HEK293 (cell line): Measurements from ENCODE around the gene ARID3A.

ENCODE experiments used
- CTCF ChIA-PET: fragments of 350-600 bp; formaldehyde crosslinking; extraction: SDS; loops from one replicate; lab custom pipeline; 2021; ENCODE audit warnings: antibody characterized with exemption; lab: Yijun Ruan, JAX
- POLR2A ChIA-PET: fragments of 300-600 bp; formaldehyde crosslinking; extraction: SDS; loops from one replicate; lab custom pipeline; 2020; ENCODE audit warnings: antibody characterized with exemption, inconsistent platforms; lab: Yijun Ruan, JAX
- H3K27ac ChIP-seq: fragments of 200-500 bp; sonication (Bioruptor generic); 2 replicates; pipeline ENCODE4 v1.5.1; 2014; ENCODE audit warnings: low read depth, low read length, control low read depth, inconsistent platforms; ENCODE audit errors: extremely low read depth
- H3K36me3 ChIP-seq, 2 experiments: fragments of 200-500 bp in 1 of 2; sonication (Bioruptor generic) in 1 of 2; 1 replicate in 1 of 2; 2 replicates in 1 of 2; pipeline ENCODE4 v1.5.1; 2014 to 2017; ENCODE audit warnings: inconsistent platforms in 2 of 2, low read length in 2 of 2; ENCODE audit not compliant: control insufficient read depth in 2 of 2, insufficient read depth in 1 of 2
- H3K4me1 ChIP-seq: fragments of 200-500 bp; sonication (Bioruptor generic); 2 replicates; pipeline ENCODE4 v1.5.1; 2014; ENCODE audit warnings: mild to moderate bottlenecking, low read length, inconsistent platforms; ENCODE audit not compliant: control insufficient read depth, insufficient read depth
- H3K4me3 ChIP-seq: 2 replicates; pipeline ENCODE4 v1.5.1; 2011; ENCODE audit warnings: low read depth, mild to moderate bottlenecking, control low read depth, low read length, moderate library complexity
- H3K9me3 ChIP-seq: fragments of 200-500 bp; sonication (Bioruptor generic); 2 replicates; pipeline ENCODE4 v1.5.1; 2014; ENCODE audit warnings: low read depth, low read length, inconsistent platforms; ENCODE audit not compliant: control insufficient read depth, insufficient read depth
- FEZF1 ChIP-seq: fragments of 450-650 bp; formaldehyde crosslinking; IDR thresholded peaks from 2 replicates; pipeline ENCODE4 v1.5.1; 2016; ENCODE audit warnings: missing biosample characterization, missing genetic modification characterization
- GLI4 ChIP-seq: fragments of 450-650 bp; formaldehyde crosslinking; IDR thresholded peaks from 2 replicates; pipeline ENCODE4 v1.5.1; 2016; ENCODE audit warnings: missing biosample characterization, missing genetic modification characterization
- KLF7 ChIP-seq: fragments of 450-650 bp; formaldehyde crosslinking; IDR thresholded peaks from 2 replicates; pipeline ENCODE4 v1.5.1; 2016; ENCODE audit warnings: missing biosample characterization, missing genetic modification characterization, borderline replicate concordance
- MZF1 ChIP-seq: fragments of 450-650 bp; formaldehyde crosslinking; IDR thresholded peaks from 2 replicates; pipeline ENCODE4 v1.5.1; 2017; ENCODE audit warnings: missing biosample characterization, missing genetic modification characterization, borderline replicate concordance
- SP2 ChIP-seq: fragments of 450-650 bp; formaldehyde crosslinking; IDR thresholded peaks from 2 replicates; pipeline ENCODE4 v1.5.1; 2016; ENCODE audit warnings: missing biosample characterization, missing genetic modification characterization
- YY1 ChIP-seq: fragments of 450-650 bp; formaldehyde crosslinking; IDR thresholded peaks from 2 replicates; pipeline ENCODE4 v1.5.1; 2018; ENCODE audit warnings: missing biosample characterization, missing genetic modification characterization
- ZBTB8A ChIP-seq: fragments of 450-650 bp; formaldehyde crosslinking; IDR thresholded peaks from 2 replicates; pipeline ENCODE4 v1.5.1; 2016; ENCODE audit warnings: missing biosample characterization, missing genetic modification characterization
- ZIC2 ChIP-seq: fragments of 450-650 bp; formaldehyde crosslinking; IDR thresholded peaks from 2 replicates; pipeline ENCODE4 v1.5.1; 2016; ENCODE audit warnings: missing biosample characterization, missing genetic modification characterization
- ZNF335 ChIP-seq: fragments of 450-650 bp; formaldehyde crosslinking; conservative IDR thresholded peaks from 2 replicates; pipeline ENCODE4 v1.5.1; 2016; ENCODE audit warnings: missing biosample characterization, missing genetic modification characterization
- ZNF433 ChIP-seq: fragments of 450-650 bp; formaldehyde crosslinking; IDR thresholded peaks from 2 replicates; pipeline ENCODE4 v1.5.1; 2016; ENCODE audit warnings: missing biosample characterization, missing genetic modification characterization, low read depth
- ZNF48 ChIP-seq: fragments of 450-650 bp; formaldehyde crosslinking; IDR thresholded peaks from 2 replicates; pipeline ENCODE4 v1.5.1; 2016; ENCODE audit warnings: missing biosample characterization, missing genetic modification characterization
- ZNF561 ChIP-seq: fragments of 450-650 bp; IDR thresholded peaks from 2 replicates; pipeline ENCODE4 v1.5.1; 2018; ENCODE audit warnings: missing biosample characterization, missing genetic modification characterization, borderline replicate concordance
- ZNF585B ChIP-seq: fragments of 450-650 bp; formaldehyde crosslinking; IDR thresholded peaks from 2 replicates; pipeline ENCODE4 v1.5.1; 2016; ENCODE audit warnings: missing biosample characterization, missing genetic modification characterization
- ZNF626 ChIP-seq: fragments of 450-650 bp; sonication (Bioruptor Pico); formaldehyde crosslinking; IDR thresholded peaks from 2 replicates; pipeline ENCODE4 v1.5.1; 2018; ENCODE audit warnings: missing biosample characterization, missing genetic modification characterization, inconsistent platforms
- ZNF629 ChIP-seq: fragments of 450-650 bp; formaldehyde crosslinking; IDR thresholded peaks from 2 replicates; pipeline ENCODE4 v1.5.1; 2017; ENCODE audit warnings: missing biosample characterization, missing genetic modification characterization
- ZNF658 ChIP-seq: fragments of 450-650 bp; formaldehyde crosslinking; IDR thresholded peaks from 2 replicates; pipeline ENCODE4; 2016; ENCODE audit warnings: missing biosample characterization, missing genetic modification characterization
- TF ChIP-seq, protein P1 (sequence below): fragments of 450-650 bp; formaldehyde crosslinking; IDR thresholded peaks from 2 replicates; pipeline ENCODE4 v1.5.1; 2016; ENCODE audit warnings: missing biosample characterization, missing genetic modification characterization
- TF ChIP-seq, protein P2 (sequence below): fragments of 450-650 bp; formaldehyde crosslinking; optimal IDR thresholded peaks from 2 replicates; pipeline ENCODE3; 2016; ENCODE audit warnings: missing biosample characterization, mild to moderate bottlenecking, missing genetic modification characterization
- TF ChIP-seq, protein P3 (sequence below): fragments of 450-650 bp; formaldehyde crosslinking; IDR thresholded peaks from 2 replicates; pipeline ENCODE4 v1.5.1; 2016; ENCODE audit warnings: missing biosample characterization, missing genetic modification characterization
- TF ChIP-seq, protein P4 (sequence below): fragments of 450-650 bp; formaldehyde crosslinking; IDR thresholded peaks from 2 replicates; pipeline ENCODE4 v1.5.0; 2017; ENCODE audit warnings: missing biosample characterization, missing genetic modification characterization, borderline replicate concordance
- TF ChIP-seq, protein P5 (sequence below): fragments of 450-650 bp; formaldehyde crosslinking; IDR thresholded peaks from 2 replicates; pipeline ENCODE4 v1.5.1; 2016; ENCODE audit warnings: missing biosample characterization, missing genetic modification characterization

The ARID3A gene

GRCh38 chr19:912181-913079 is 13.4 kb upstream of the ARID3A start (continued):
- TF ChIP-seq, protein P1, sequence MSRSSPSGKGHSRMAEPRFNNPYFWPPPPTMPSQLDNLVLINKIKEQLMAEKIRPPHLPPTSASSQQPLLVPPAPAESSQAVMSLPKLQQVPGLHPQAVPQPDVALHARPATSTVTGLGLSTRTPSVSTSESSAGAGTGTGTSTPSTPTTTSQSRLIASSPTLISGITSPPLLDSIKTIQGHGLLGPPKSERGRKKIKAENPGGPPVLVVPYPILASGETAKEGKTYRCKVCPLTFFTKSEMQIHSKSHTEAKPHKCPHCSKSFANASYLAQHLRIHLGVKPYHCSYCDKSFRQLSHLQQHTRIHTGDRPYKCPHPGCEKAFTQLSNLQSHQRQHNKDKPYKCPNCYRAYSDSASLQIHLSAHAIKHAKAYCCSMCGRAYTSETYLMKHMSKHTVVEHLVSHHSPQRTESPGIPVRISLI (tag by site-specific recombination) = no peak
- TF ChIP-seq SP2 = peak; percentile 60

DNA sequence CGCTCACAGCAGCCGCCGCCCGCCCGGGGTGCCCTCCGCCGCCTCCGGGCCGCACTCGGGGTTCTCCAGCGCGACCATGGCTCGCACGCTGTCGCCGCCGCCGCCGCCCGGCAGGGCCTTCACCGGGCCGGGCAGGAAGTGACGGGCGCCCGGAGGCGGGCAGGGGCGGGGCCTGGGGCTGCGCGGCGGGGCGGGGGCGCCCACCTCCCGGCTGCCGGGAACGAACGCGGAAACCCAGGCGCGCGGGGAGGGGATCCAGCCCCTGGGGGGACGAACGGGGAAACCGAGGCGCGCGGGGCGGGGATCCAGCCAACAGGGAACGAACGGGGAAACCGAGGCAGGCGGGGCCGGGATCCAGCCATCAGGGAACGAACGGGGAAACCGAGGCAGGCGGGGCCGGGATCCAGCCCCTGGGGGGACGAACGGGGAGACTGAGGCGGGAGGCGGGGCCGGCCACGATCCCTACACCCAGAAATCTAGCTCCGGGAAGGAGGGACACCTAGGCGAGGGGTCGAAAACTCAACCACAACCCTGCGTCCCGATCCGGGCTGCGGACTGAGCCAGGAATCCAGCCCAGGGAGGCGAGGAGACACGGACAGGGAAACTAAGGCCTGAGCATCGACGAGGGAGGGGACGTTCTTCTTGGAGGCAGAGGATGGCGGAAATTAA is 12.6 kb upstream of the ARID3A start, which contains the start of gene R3HDM4:
Gene R3HDM4, minus strand, starts transcription at position 140 of the 669 bp plus-strand sequence. Its CDS starts 62 bp downstream, at position 78.
- Histone ChIP-seq H3K27ac (no peak within 1 kb of the TSS; the same call in 1 of the 2 replicates), H3K4me1 (peaks cover 2% of the 10 kb centered on the region; the same call in 1 of the 2 replicates), H3K9me3 (no peaks in the 10 kb centered on the region), H3K4me3 (peak within 1 kb of the TSS; percentile 76), H3K36me3 (no peaks in the 10 kb centered on the region; a peak in 1 of 3 replicates)
- ChIA-PET CTCF (interaction anchor here (0.6 kb wide), 1 partner anchor 331 kb away, joined by 4 read pairs; no protein-coding TSS in a partner anchor), POLR2A (no interaction called here)
- 0 out of 2 replicates have a peak, but pooled peaks have one; percentile 10 for TF ChIP-seq SP2
- TF ChIP-seq, protein P2, sequence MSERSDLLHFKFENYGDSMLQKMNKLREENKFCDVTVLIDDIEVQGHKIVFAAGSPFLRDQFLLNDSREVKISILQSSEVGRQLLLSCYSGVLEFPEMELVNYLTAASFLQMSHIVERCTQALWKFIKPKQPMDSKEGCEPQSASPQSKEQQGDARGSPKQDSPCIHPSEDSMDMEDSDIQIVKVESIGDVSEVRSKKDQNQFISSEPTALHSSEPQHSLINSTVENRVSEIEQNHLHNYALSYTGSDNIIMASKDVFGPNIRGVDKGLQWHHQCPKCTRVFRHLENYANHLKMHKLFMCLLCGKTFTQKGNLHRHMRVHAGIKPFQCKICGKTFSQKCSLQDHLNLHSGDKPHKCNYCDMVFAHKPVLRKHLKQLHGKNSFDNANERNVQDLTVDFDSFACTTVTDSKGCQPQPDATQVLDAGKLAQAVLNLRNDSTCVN = peak; percentile 50
- TF ChIP-seq ZNF626 (tag by site-specific recombination) = no peak
- no peak for TF ChIP-seq ZNF658 (tag by site-specific recombination)
- TF ChIP-seq GLI4 (tag by site-specific recombination) = no peak
- no peak for TF ChIP-seq ZIC2 (tag by site-specific recombination)
- TF ChIP-seq ZBTB8A (tag by site-specific recombination) = no peak
- no peak for TF ChIP-seq ZNF585B (tag by site-specific recombination)
- TF ChIP-seq ZNF433 = no peak

GRCh38 chr19:916645-917322 is 9.1 kb upstream of the ARID3A start:
- Histone ChIP-seq H3K9me3 (no peaks in the 10 kb centered on the region), H3K4me1 (peaks cover 2% of the 10 kb centered on the region; the same call in 1 of the 2 replicates), H3K27ac (no peak overlapping the region), H3K4me3 (peak overlapping the region; percentile 16), H3K36me3 (no peaks in the 10 kb centered on the region)
- POLR2A ChIA-PET = no interaction called here
- CTCF ChIA-PET = interaction anchor here (0.6 to 1.4 kb wide), 7 partner anchors 53 to 441 kb away, joined by 3 to 4 read pairs (median 4); partner anchors contain the start of gene WDR18
- TF ChIP-seq ZNF561 (tag by site-specific recombination) (no peak), ZNF629 (tag by site-specific recombination) (no peak), ZNF335 (tag by site-specific recombination) (peak; percentile 39; the same call in 1 of the 2 replicates), MZF1 (tag by site-specific recombination) (no peak), FEZF1 (tag by site-specific recombination) (no peak), KLF7 (tag by site-specific recombination) (no peak), ZNF48 (tag by site-specific recombination) (no peak), YY1 (tag by site-specific recombination) (no peak)
- TF ChIP-seq, protein P3, sequence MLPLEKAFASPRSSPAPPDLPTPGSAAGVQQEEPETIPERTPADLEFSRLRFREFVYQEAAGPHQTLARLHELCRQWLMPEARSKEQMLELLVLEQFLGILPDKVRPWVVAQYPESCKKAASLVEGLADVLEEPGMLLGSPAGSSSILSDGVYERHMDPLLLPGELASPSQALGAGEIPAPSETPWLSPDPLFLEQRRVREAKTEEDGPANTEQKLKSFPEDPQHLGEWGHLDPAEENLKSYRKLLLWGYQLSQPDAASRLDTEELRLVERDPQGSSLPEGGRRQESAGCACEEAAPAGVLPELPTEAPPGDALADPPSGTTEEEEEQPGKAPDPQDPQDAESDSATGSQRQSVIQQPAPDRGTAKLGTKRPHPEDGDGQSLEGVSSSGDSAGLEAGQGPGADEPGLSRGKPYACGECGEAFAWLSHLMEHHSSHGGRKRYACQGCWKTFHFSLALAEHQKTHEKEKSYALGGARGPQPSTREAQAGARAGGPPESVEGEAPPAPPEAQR (tag by site-specific recombination) = no peak
- TF ChIP-seq, protein P4, sequence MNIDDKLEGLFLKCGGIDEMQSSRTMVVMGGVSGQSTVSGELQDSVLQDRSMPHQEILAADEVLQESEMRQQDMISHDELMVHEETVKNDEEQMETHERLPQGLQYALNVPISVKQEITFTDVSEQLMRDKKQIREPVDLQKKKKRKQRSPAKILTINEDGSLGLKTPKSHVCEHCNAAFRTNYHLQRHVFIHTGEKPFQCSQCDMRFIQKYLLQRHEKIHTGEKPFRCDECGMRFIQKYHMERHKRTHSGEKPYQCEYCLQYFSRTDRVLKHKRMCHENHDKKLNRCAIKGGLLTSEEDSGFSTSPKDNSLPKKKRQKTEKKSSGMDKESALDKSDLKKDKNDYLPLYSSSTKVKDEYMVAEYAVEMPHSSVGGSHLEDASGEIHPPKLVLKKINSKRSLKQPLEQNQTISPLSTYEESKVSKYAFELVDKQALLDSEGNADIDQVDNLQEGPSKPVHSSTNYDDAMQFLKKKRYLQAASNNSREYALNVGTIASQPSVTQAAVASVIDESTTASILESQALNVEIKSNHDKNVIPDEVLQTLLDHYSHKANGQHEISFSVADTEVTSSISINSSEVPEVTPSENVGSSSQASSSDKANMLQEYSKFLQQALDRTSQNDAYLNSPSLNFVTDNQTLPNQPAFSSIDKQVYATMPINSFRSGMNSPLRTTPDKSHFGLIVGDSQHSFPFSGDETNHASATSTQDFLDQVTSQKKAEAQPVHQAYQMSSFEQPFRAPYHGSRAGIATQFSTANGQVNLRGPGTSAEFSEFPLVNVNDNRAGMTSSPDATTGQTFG (tag by site-specific recombination) = no peak
- TF ChIP-seq, protein P5, sequence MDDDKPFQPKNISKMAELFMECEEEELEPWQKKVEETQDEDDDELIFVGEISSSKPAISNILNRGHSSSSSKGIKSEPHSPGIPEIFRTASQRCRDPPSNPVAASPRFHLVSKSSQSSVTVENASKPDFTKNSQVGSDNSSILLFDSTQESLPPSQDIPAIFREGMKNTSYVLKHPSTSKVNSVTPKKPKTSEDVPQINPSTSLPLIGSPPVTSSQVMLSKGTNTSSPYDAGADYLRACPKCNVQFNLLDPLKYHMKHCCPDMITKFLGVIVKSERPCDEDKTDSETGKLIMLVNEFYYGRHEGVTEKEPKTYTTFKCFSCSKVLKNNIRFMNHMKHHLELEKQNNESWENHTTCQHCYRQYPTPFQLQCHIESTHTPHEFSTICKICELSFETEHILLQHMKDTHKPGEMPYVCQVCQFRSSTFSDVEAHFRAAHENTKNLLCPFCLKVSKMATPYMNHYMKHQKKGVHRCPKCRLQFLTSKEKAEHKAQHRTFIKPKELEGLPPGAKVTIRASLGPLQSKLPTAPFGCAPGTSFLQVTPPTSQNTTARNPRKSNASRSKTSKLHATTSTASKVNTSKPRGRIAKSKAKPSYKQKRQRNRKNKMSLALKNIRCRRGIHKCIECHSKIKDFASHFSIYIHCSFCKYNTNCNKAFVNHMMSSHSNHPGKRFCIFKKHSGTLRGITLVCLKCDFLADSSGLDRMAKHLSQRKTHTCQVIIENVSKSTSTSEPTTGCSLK (tag by site-specific recombination) = no peak
